Adrenal gland (tissue), 5 donors: ENCODE measurements around the gene HCRT.

Source experiments
- CTCF ChIP-seq, 6 experiments: fragments of 450-650 bp in 4 of 6; fragments of 200-600 bp in 2 of 6; sonication (generic) in 1 of 6; IDR thresholded peaks; 1 replicate in 5 of 6; 2 replicates in 1 of 6; pipeline versions ENCODE4 v1.5.1 to v1.8.0; 2016 to 2021; ENCODE audit warnings: antibody characterized with exemption in 6 of 6, mild to moderate bottlenecking in 2 of 6, moderate library complexity in 1 of 6
- POLR2A ChIP-seq, 2 donors: fragments of 450-650 bp; IDR thresholded peaks; one replicate each; pipeline ENCODE4 v1.6.1; 2017; ENCODE audit warnings: antibody characterized with exemption in 2 of 2, mild to moderate bottlenecking in 2 of 2, moderate library complexity in 1 of 2
- donor health status: DM: no; HTN: no; CAD: no.

GRCh38 chr17:42146911-42147607 is 38.2 kb downstream of the HCRT start:
- TF ChIP-seq CTCF (IDR thresholded peaks at IDR 0.05), result no peak
- no peak for TF ChIP-seq POLR2A (IDR thresholded peaks at IDR 0.05)
